HepG2 (cell line): ENCODE measurements around the gene GRIK3. TPM values are rescaled to one million over a fixed set of nuclear protein-coding genes. Genes with fewer than 3 reads are reported as not detected.

Experiments used
- ATAC-seq: fragments of 200-7000 bp; cut with Tn5 transposase; 3 replicates; pipeline ENCODE4 v1.9.1; 2020; ENCODE audit warnings: mild to moderate bottlenecking, moderate library complexity
- BruUV-seq: library from RNA; stranded (reverse); fragments of 400-500 nt; replicated peaks from 2 replicates; lab custom pipeline; 2021; lab: Mats Ljungman, UMichigan
- CTCF ChIA-PET: fragments of 300-600 bp; formaldehyde crosslinking; extraction: SDS; loops from one replicate; lab custom pipeline; 2021; ENCODE audit warnings: low total read pairs, inconsistent platforms, low intra/inter-chr PET ratio; lab: Yijun Ruan, JAX
- POLR2A ChIA-PET: fragments of 350-600 bp; sonication (Branson Sonifier 250); formaldehyde crosslinking; loops from one replicate; lab custom pipeline; 2020; ENCODE audit warnings: antibody characterized with exemption, inconsistent platforms; lab: Yijun Ruan, JAX
- DNase-seq: peaks from one replicate; pipeline ENCODE4 v3.0.0-alpha.2; 2015; ENCODE audit warnings: low spot score
- FAIRE-seq: peaks from 3 replicates; lab custom pipeline; 2011; peaks lifted over from hg19 to GRCh38; lab: Jason Lieb, UNC
- H2AFZ ChIP-seq: one replicate; pipeline ENCODE4 v1.6.1; 2011; ENCODE audit warnings: low read length, inconsistent platforms
- H3K27ac ChIP-seq: fragments of 300-600 bp; 3 replicates; pipeline ENCODE4 v1.8.0; 2011; ENCODE audit warnings: mixed run types, mild to moderate bottlenecking, mixed read lengths, low read length, inconsistent platforms; ENCODE audit not compliant: insufficient read depth; ENCODE audit errors: extremely low read length
- H3K27me3 ChIP-seq, 2 experiments: fragments of 200-600 bp in 1 of 2; 2 replicates in 1 of 2; 3 replicates in 1 of 2; pipeline versions ENCODE4 v1.6.0 to v1.8.0; 2011; ENCODE audit warnings: low read length in 2 of 2, mild to moderate bottlenecking in 2 of 2, moderate library complexity in 2 of 2, inconsistent platforms in 1 of 2; ENCODE audit not compliant: insufficient read depth in 2 of 2, control insufficient read depth in 1 of 2
- H3K36me3 ChIP-seq, 2 experiments: fragments of 200-600 bp in 1 of 2; replicated peaks in 1 of 2; 2 replicates in 1 of 2; 3 replicates in 1 of 2; pipeline versions ENCODE4 v1.5.1 to v1.8.0; 2011; ENCODE audit warnings: low read length in 2 of 2, inconsistent platforms in 1 of 2; ENCODE audit not compliant: insufficient read depth in 2 of 2, control insufficient read depth in 1 of 2
- H3K4me1 ChIP-seq: 2 replicates; pipeline ENCODE4 v1.5.1; 2012; ENCODE audit warnings: low read length, inconsistent platforms; ENCODE audit not compliant: insufficient read depth
- H3K4me2 ChIP-seq: 2 replicates; pipeline ENCODE4 v1.6.0; 2011; ENCODE audit warnings: low read depth, low read length, inconsistent platforms
- H3K4me3 ChIP-seq, 3 experiments: fragments of 200-600 bp in 1 of 3; sonication (generic), shearing (Covaris generic) in 1 of 3; replicated peaks in 1 of 3; 2 replicates each; pipeline ENCODE4 v1.5.1; 2011 to 2016; ENCODE audit warnings: low read length in 3 of 3, inconsistent platforms in 2 of 3, low read depth in 2 of 3, mild to moderate bottlenecking in 2 of 3, control low read depth in 1 of 3, mixed read lengths in 1 of 3; ENCODE audit not compliant: insufficient read depth in 1 of 3
- H3K79me2 ChIP-seq: one replicate; pipeline ENCODE4 v1.6.1; 2011; ENCODE audit warnings: low read length, inconsistent platforms; ENCODE audit not compliant: insufficient read depth
- H3K9ac ChIP-seq: 2 replicates; pipeline ENCODE4 v1.6.0; 2011; ENCODE audit warnings: mild to moderate bottlenecking, low read depth, low read length, inconsistent platforms; ENCODE audit not compliant: insufficient read depth
- H3K9me3 ChIP-seq: 2 replicates; pipeline ENCODE4 v1.5.1; 2012; ENCODE audit warnings: mild to moderate bottlenecking, low read length
- H4K20me1 ChIP-seq: 2 replicates; pipeline ENCODE4 v1.6.0; 2011; ENCODE audit warnings: inconsistent platforms, mild to moderate bottlenecking, low read length, moderate library complexity; ENCODE audit not compliant: insufficient read depth
- HOXA9 ChIP-seq: sonication (generic); formaldehyde crosslinking; IDR thresholded peaks from 2 replicates; pipeline ENCODE4 v1.8.1; 2022; ENCODE audit warnings: missing genetic modification reagents, mild to moderate bottlenecking, moderate library complexity, borderline replicate concordance
- KDM3A ChIP-seq: IDR thresholded peaks from 2 replicates; pipeline ENCODE4 v1.6.1; 2018; ENCODE audit warnings: low read depth, missing compliant biosample characterization
- POLR2A ChIP-seq, 2 experiments: IDR thresholded peaks; 2 replicates each; pipeline ENCODE4 v1.6.1; 2011; ENCODE audit warnings: low read depth in 2 of 2, low read length in 2 of 2, mild to moderate bottlenecking in 1 of 2, moderate library complexity in 1 of 2; ENCODE audit not compliant: insufficient read depth in 1 of 2
- SMAD1 ChIP-seq: sonication (generic); formaldehyde crosslinking; IDR thresholded peaks from 2 replicates; pipeline ENCODE4 v1.4.0; 2020; ENCODE audit warnings: missing genetic modification reagents, low read depth, mild to moderate bottlenecking, borderline replicate concordance
- ZNF350 ChIP-seq: sonication (generic); formaldehyde crosslinking; IDR thresholded peaks from 2 replicates; pipeline ENCODE4 v1.4.0; 2020; ENCODE audit warnings: mild to moderate bottlenecking, low read depth, missing genetic modification reagents, borderline replicate concordance
- WGBS: methylation state at CpG from one replicate; pipeline ENCODE4 v1.1.6; 2017; ENCODE audit warnings: low lambda C conversion rate; 5-methylcytosine and 5-hydroxymethylcytosine counted together
- in situ Hi-C: cut with HindIII; loops from 2 replicates; pipeline ENCODE4 v1.10.0; 2017; ENCODE audit warnings: low pct_unique_long_range_greater_than_20kb; ENCODE audit not compliant: extremely low pct_ligation_motif_present
- intact Hi-C: fragments of 100-400 bp; cut with micrococcal nuclease; formaldehyde crosslinking; loops from one replicate; pipeline ENCODE4 v1.10.0; 2022; ENCODE audit not compliant: unreplicated experiment
- polyA plus RNA-seq, 8 experiments: library from polyadenylated mRNA; depleted of rRNA in 3 of 8; stranded (reverse) in 7 of 8; unstranded in 1 of 8; fragments of >200 nt; fragmentation: Illumina TruSeq in 4 of 8; extraction: Trizol in 4 of 8; gene quantifications; 2 replicates each; pipeline versions ENCODE4 v1.2.1 to v1.2.3, GENCODE V29; 2011 to 2016; ENCODE audit warnings: low read depth in 4 of 8, missing spikeins in 1 of 8, mixed read lengths in 1 of 8; ENCODE audit not compliant: insufficient read depth in 1 of 8
- total RNA-seq, 5 experiments: library from RNA; depleted of rRNA; stranded (reverse); fragments of >200 nt; fragmentation: Illumina TruSeq; extraction: Trizol; gene quantifications; 2 replicates each; pipeline ENCODE4 v1.2.3, GENCODE V29; 2016; ENCODE audit warnings: low read depth in 1 of 5
- TF ChIP-seq, protein P1 (sequence below): sonication (generic); formaldehyde crosslinking; IDR thresholded peaks from 2 replicates; pipeline ENCODE4; 2020; ENCODE audit warnings: missing genetic modification reagents, mild to moderate bottlenecking, borderline replicate concordance

GRIK3 gene
- total and polyA plus RNA-seq, 2 of the 13 experiments (the other 11 are each of a cell fraction or from before 2014, with no cell fraction given) = not detected

DNA sequence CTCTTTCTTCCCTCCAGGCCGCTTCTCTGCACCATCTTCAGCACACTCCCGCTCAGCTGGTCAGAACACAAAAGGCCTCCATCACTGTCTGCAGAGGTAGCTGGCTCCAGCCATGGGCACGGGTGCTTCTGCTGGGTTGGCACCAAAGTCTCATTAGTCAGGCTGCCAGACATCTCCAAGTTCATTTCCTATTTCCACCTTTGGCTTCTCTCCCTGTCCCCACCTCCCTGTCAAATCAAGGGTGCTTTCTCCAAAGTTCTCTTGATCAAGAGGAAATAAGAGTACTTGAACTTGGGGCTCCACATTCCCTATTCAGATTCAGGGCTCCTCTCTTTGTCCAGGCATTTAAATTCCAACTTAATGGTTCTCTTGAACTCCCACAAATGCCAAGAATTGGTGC is 33.9 kb upstream of the GRIK3 start:
- Histone ChIP-seq H3K36me3 (no peaks in the 10 kb centered on the region), H2AFZ (no peak overlapping the region), H3K27me3 (peaks cover 0 to 2% of the 10 kb centered on the region in 2 experiments; a peak in 1 of 5 replicates), H3K9me3 (no peaks in the 10 kb centered on the region), H3K4me2 (no peak overlapping the region), H4K20me1 (no peaks in the 10 kb centered on the region), H3K9ac (no peak overlapping the region), H3K4me1 (no peaks in the 10 kb centered on the region), H3K27ac (no peak overlapping the region), H3K79me2 (no peaks in the 10 kb centered on the region), H3K4me3 (no peak overlapping the region)
- TF ChIP-seq, protein P1, sequence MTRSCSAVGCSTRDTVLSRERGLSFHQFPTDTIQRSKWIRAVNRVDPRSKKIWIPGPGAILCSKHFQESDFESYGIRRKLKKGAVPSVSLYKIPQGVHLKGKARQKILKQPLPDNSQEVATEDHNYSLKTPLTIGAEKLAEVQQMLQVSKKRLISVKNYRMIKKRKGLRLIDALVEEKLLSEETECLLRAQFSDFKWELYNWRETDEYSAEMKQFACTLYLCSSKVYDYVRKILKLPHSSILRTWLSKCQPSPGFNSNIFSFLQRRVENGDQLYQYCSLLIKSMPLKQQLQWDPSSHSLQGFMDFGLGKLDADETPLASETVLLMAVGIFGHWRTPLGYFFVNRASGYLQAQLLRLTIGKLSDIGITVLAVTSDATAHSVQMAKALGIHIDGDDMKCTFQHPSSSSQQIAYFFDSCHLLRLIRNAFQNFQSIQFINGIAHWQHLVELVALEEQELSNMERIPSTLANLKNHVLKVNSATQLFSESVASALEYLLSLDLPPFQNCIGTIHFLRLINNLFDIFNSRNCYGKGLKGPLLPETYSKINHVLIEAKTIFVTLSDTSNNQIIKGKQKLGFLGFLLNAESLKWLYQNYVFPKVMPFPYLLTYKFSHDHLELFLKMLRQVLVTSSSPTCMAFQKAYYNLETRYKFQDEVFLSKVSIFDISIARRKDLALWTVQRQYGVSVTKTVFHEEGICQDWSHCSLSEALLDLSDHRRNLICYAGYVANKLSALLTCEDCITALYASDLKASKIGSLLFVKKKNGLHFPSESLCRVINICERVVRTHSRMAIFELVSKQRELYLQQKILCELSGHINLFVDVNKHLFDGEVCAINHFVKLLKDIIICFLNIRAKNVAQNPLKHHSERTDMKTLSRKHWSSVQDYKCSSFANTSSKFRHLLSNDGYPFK (CRISPR knock-in tag) = no peak
- TF ChIP-seq ZNF350 (no peak), POLR2A (IDR thresholded peaks at IDR 0.05; ENCODE audit: insufficient read depth in 1 of 2, low read depth in 2 of 2, low read length in 2 of 2) (no peak)
- CTCF ChIA-PET = no interaction called here
- intact Hi-C loops = no loop called here
- no peak for DNase-seq
- ATAC-seq = no peak
- BruUV-seq = no TSS peak
- 14% methylated on average over 3 of the region's 3 CpGs for WGBS
- POLR2A ChIA-PET = no interaction called here
- no peak for FAIRE-seq
- in situ Hi-C loops = no loop called here

DNA sequence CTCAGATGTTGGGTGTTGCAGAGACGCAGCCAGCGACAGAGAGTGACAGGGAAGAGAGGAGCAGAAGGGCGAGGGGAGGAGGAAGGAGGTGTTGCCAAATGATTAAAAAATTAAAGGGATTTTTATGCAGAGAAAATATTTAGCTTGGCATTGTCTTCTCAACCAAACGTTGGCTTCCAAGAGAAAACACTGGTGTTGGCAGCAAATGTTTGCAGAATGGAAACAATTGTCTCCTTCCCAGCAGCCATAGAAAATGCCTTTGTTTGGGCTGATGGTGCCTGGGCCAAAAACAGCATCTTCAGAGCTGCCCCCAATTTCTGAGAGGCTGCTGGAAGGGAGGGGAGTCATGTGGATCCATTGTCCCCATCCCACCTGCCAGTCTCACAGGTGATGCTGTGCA is 29.7 kb upstream of the GRIK3 start:
- no peak overlapping the region for H2AFZ ChIP-seq
- 0 out of 5 replicates have a peak, but pooled peaks cover 0 to 3% of the 10 kb centered on the region in 2 experiments for H3K27me3 ChIP-seq
- no peak for DNase-seq
- H3K4me1 ChIP-seq = no peaks in the 10 kb centered on the region
- H3K4me2 ChIP-seq = no peak overlapping the region
- H3K9me3 ChIP-seq = no peaks in the 10 kb centered on the region
- BruUV-seq = no TSS peak
- intact Hi-C loops (no loop called here), in situ Hi-C loops (no loop called here)
- TF ChIP-seq KDM3A (CRISPR knock-in tag) (no peak), SMAD1 (CRISPR knock-in tag) (no peak), HOXA9 (CRISPR knock-in tag) (no peak)
- no peak overlapping the region for H3K4me3 ChIP-seq
- H3K79me2 ChIP-seq = no peaks in the 10 kb centered on the region
- H4K20me1 ChIP-seq = no peaks in the 10 kb centered on the region
- ChIA-PET CTCF (no interaction called here), POLR2A (no interaction called here)
- FAIRE-seq = no peak
- WGBS = 0% methylated on average over 4 of the region's 4 CpGs
- H3K27ac ChIP-seq = no peak overlapping the region
- no peaks in the 10 kb centered on the region for H3K36me3 ChIP-seq
- no peak overlapping the region for H3K9ac ChIP-seq
- no peak for ATAC-seq
